Spleen (tissue), 7 donors: ENCODE data around the gene CATSPER4.

Source experiments
- POLR2AphosphoS5 ChIP-seq, 3 donors: sonication (generic); formaldehyde crosslinking; IDR thresholded peaks; one replicate each; pipeline ENCODE4 v1.5.1; 2017; ENCODE audit warnings: antibody characterized with exemption in 3 of 3
- TF ChIP-seq, protein P1 (sequence below), 11 experiments: fragments of 200-600 bp in 7 of 11; fragments of 450-650 bp in 4 of 11; sonication (generic) in 4 of 11; IDR thresholded peaks in 8 of 11; conservative IDR thresholded peaks in 3 of 11; 1 replicate in 7 of 11; 2 replicates in 4 of 11; pipeline versions ENCODE4 v1.4.0 to v1.8.0; 2016 to 2021; ENCODE audit warnings: antibody characterized with exemption in 11 of 11, inconsistent platforms in 4 of 11, mild to moderate bottlenecking in 1 of 11
- donor health status: DM: no; HTN: no; CAD: no; lungs with moderate emphysema.
- donor health status: DM: no; HTN: no; CAD: no.
- donor health status: DM: no; HTN: no; CAD: no.

DNA sequence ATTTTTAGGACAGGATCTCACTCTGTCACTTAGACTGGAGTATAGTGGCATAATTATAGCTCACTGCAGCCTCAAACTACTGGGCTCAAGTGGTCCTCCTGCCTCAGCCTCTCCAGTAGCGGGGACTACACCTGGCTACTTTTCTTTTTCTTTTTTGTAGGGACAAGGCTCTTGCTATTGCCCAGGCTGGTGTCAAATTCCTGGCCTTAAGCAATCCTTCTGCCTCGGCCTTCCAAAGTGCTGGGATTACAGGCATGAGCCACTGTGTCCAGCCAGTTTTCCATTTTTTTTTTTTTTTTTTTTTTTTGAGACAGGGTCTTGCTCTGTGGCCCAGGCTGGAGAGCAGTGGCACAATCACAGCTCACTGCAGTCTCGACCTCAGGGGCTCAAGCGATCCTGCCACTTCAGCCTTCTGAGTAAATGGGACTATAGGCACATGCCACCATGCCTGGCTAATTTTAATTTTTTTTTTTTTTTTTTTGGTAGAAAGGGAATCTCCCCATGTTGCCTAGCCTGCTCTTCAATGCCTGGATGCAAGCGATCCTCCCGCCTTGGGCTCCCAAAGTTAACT, 23.0 kb downstream of the CATSPER4 start:
- TF ChIP-seq, protein P1, sequence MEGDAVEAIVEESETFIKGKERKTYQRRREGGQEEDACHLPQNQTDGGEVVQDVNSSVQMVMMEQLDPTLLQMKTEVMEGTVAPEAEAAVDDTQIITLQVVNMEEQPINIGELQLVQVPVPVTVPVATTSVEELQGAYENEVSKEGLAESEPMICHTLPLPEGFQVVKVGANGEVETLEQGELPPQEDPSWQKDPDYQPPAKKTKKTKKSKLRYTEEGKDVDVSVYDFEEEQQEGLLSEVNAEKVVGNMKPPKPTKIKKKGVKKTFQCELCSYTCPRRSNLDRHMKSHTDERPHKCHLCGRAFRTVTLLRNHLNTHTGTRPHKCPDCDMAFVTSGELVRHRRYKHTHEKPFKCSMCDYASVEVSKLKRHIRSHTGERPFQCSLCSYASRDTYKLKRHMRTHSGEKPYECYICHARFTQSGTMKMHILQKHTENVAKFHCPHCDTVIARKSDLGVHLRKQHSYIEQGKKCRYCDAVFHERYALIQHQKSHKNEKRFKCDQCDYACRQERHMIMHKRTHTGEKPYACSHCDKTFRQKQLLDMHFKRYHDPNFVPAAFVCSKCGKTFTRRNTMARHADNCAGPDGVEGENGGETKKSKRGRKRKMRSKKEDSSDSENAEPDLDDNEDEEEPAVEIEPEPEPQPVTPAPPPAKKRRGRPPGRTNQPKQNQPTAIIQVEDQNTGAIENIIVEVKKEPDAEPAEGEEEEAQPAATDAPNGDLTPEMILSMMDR (IDR thresholded peaks at IDR 0.05 in 8 of 11, conservative IDR thresholded peaks at IDR 0.05 in 3 of 11) = no peak
- no peak for TF ChIP-seq POLR2AphosphoS5 (IDR thresholded peaks at IDR 0.05)
